ENCODE data around the gene KREMEN1.

Gene KREMEN1

DNA sequence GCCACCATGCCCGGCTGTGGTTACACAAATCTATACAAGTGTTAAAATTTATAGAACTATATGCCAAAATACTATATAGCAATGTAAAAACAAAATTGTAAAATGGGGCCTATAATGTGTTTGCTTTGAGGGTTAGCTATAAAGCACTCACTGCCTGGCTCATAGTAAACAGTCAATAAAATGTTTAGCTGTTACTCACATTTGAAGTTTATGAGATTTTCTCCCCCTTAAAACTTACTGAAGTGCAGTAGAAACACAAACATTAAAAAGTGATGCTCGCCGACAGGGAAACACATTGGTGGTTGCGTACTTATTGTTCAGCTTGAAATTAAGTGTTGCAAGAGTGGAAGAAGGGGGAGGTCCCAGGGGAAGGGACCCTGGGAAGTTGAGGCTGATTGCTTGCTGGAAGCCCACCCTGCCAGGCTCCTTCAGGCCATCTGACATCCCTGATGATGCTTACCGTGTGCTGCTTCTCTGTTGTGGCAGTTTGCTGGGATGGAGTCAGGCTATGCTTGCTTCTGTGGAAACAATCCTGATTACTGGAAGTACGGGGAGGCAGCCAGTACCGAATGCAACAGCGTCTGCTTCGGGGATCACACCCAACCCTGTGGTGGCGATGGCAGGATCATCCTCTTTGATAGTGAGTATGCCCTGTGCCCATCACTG lies 52.1 kb downstream of the KREMEN1 start:
- TF ChIP-seq, protein P1, sequence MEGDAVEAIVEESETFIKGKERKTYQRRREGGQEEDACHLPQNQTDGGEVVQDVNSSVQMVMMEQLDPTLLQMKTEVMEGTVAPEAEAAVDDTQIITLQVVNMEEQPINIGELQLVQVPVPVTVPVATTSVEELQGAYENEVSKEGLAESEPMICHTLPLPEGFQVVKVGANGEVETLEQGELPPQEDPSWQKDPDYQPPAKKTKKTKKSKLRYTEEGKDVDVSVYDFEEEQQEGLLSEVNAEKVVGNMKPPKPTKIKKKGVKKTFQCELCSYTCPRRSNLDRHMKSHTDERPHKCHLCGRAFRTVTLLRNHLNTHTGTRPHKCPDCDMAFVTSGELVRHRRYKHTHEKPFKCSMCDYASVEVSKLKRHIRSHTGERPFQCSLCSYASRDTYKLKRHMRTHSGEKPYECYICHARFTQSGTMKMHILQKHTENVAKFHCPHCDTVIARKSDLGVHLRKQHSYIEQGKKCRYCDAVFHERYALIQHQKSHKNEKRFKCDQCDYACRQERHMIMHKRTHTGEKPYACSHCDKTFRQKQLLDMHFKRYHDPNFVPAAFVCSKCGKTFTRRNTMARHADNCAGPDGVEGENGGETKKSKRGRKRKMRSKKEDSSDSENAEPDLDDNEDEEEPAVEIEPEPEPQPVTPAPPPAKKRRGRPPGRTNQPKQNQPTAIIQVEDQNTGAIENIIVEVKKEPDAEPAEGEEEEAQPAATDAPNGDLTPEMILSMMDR (IDR thresholded peaks at IDR 0.05; ENCODE audit: insufficient read depth, low read length): no peak
- no peak for TF ChIP-seq POLR2AphosphoS5 (IDR thresholded peaks at IDR 0.05; ENCODE audit: low read depth)
- Histone ChIP-seq H3K27me3 (ENCODE audit: insufficient read depth, poor library complexity, severe bottlenecking) (no peaks in the 10 kb centered on the region), H3K27ac (replicated peaks) (no peak overlapping the region), H3K4me3 (replicated peaks; ENCODE audit: insufficient read depth, low read length) (no peak overlapping the region)
- no peak for DNase-seq (ENCODE audit: low read depth in 1 of 2, low spot score in 1 of 2)

DNA sequence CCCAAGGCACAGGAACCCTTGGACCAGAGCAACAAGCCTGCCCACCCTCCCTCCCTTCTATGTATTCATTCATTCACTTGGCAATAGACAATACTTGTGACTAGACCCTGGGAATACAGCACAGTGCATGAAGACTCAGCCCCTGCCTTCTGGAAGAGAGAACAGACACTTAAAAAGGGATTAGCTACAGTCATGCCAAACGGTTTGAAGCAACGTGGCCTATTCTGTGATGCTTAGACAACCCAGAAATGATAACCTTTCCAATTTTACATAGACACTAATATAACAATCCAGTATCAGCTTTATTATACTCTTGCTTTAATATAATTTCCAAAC lies 52.6 kb downstream of the KREMEN1 start:
- no peak overlapping the region for H3K27ac ChIP-seq (replicated peaks)
- H3K27me3 ChIP-seq (ENCODE audit: insufficient read depth, poor library complexity, severe bottlenecking): no peaks in the 10 kb centered on the region
- H3K4me3 ChIP-seq (replicated peaks; ENCODE audit: insufficient read depth, low read length): no peak overlapping the region
- no peak for DNase-seq (ENCODE audit: low read depth in 1 of 2, low spot score in 1 of 2)
- TF ChIP-seq POLR2AphosphoS5 (IDR thresholded peaks at IDR 0.05; ENCODE audit: low read depth): no peak
- no peak for TF ChIP-seq SPI1 (IDR thresholded peaks at IDR 0.05; ENCODE audit: borderline replicate concordance, low read depth)
- TF ChIP-seq, protein P1 (IDR thresholded peaks at IDR 0.05; ENCODE audit: insufficient read depth, low read length): no peak
- no peak for TF ChIP-seq GABPA (IDR thresholded peaks at IDR 0.05; ENCODE audit: low read depth)
- TF ChIP-seq, protein P2, sequence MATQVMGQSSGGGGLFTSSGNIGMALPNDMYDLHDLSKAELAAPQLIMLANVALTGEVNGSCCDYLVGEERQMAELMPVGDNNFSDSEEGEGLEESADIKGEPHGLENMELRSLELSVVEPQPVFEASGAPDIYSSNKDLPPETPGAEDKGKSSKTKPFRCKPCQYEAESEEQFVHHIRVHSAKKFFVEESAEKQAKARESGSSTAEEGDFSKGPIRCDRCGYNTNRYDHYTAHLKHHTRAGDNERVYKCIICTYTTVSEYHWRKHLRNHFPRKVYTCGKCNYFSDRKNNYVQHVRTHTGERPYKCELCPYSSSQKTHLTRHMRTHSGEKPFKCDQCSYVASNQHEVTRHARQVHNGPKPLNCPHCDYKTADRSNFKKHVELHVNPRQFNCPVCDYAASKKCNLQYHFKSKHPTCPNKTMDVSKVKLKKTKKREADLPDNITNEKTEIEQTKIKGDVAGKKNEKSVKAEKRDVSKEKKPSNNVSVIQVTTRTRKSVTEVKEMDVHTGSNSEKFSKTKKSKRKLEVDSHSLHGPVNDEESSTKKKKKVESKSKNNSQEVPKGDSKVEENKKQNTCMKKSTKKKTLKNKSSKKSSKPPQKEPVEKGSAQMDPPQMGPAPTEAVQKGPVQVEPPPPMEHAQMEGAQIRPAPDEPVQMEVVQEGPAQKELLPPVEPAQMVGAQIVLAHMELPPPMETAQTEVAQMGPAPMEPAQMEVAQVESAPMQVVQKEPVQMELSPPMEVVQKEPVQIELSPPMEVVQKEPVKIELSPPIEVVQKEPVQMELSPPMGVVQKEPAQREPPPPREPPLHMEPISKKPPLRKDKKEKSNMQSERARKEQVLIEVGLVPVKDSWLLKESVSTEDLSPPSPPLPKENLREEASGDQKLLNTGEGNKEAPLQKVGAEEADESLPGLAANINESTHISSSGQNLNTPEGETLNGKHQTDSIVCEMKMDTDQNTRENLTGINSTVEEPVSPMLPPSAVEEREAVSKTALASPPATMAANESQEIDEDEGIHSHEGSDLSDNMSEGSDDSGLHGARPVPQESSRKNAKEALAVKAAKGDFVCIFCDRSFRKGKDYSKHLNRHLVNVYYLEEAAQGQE (IDR thresholded peaks at IDR 0.05; ENCODE audit: insufficient replicate concordance, low read depth): no peak

GRCh38 chr22:29125844-29126243 lies 53.0 kb downstream of the KREMEN1 start:
- no peak overlapping the region for H3K27ac ChIP-seq (replicated peaks)
- TF ChIP-seq GABPA (IDR thresholded peaks at IDR 0.05; ENCODE audit: low read depth): no peak
- no peak for TF ChIP-seq SPI1 (IDR thresholded peaks at IDR 0.05; ENCODE audit: borderline replicate concordance, low read depth)
- TF ChIP-seq, protein P2 (IDR thresholded peaks at IDR 0.05; ENCODE audit: insufficient replicate concordance, low read depth): no peak
- TF ChIP-seq, protein P1 (IDR thresholded peaks at IDR 0.05; ENCODE audit: insufficient read depth, low read length): no peak
- TF ChIP-seq POLR2AphosphoS5 (IDR thresholded peaks at IDR 0.05; ENCODE audit: low read depth): no peak
- H3K4me3 ChIP-seq (replicated peaks; ENCODE audit: insufficient read depth, low read length): no peak overlapping the region
- H3K27me3 ChIP-seq (ENCODE audit: insufficient read depth, poor library complexity, severe bottlenecking): no peaks in the 10 kb centered on the region
- DNase-seq (ENCODE audit: low read depth in 1 of 2, low spot score in 1 of 2): no peak

Data from HL-60 (cell line).